HepG2 (cell line): ENCODE data around the gene GUCY2F. TPM values are rescaled to one million over a fixed set of nuclear protein-coding genes. Genes with fewer than 3 reads are reported as not detected.

Experiments
- ATAC-seq: fragments of 200-7000 bp; cut with Tn5 transposase; 3 replicates; pipeline ENCODE4 v1.9.1; 2020; ENCODE audit warnings: mild to moderate bottlenecking, moderate library complexity
- BruUV-seq: library from RNA; stranded (reverse); fragments of 400-500 nt; replicated peaks from 2 replicates; lab custom pipeline; 2021; lab: Mats Ljungman, UMichigan
- CTCF ChIA-PET: fragments of 300-600 bp; formaldehyde crosslinking; extraction: SDS; loops from one replicate; lab custom pipeline; 2021; ENCODE audit warnings: low total read pairs, inconsistent platforms, low intra/inter-chr PET ratio; lab: Yijun Ruan, JAX
- POLR2A ChIA-PET: fragments of 350-600 bp; sonication (Branson Sonifier 250); formaldehyde crosslinking; loops from one replicate; lab custom pipeline; 2020; ENCODE audit warnings: antibody characterized with exemption, inconsistent platforms; lab: Yijun Ruan, JAX
- DNase-seq: peaks from one replicate; pipeline ENCODE4 v3.0.0-alpha.2; 2015; ENCODE audit warnings: low spot score
- FAIRE-seq: peaks from 3 replicates; lab custom pipeline; 2011; peaks lifted over from hg19 to GRCh38; lab: Jason Lieb, UNC
- H2AFZ ChIP-seq: one replicate; pipeline ENCODE4 v1.6.1; 2011; ENCODE audit warnings: low read length, inconsistent platforms
- H3K27ac ChIP-seq: fragments of 300-600 bp; 3 replicates; pipeline ENCODE4 v1.8.0; 2011; ENCODE audit warnings: mixed run types, mild to moderate bottlenecking, mixed read lengths, low read length, inconsistent platforms; ENCODE audit not compliant: insufficient read depth; ENCODE audit errors: extremely low read length
- H3K27me3 ChIP-seq, 2 experiments: fragments of 200-600 bp in 1 of 2; 2 replicates in 1 of 2; 3 replicates in 1 of 2; pipeline versions ENCODE4 v1.6.0 to v1.8.0; 2011; ENCODE audit warnings: low read length in 2 of 2, mild to moderate bottlenecking in 2 of 2, moderate library complexity in 2 of 2, inconsistent platforms in 1 of 2; ENCODE audit not compliant: insufficient read depth in 2 of 2, control insufficient read depth in 1 of 2
- H3K36me3 ChIP-seq, 2 experiments: fragments of 200-600 bp in 1 of 2; replicated peaks in 1 of 2; 2 replicates in 1 of 2; 3 replicates in 1 of 2; pipeline versions ENCODE4 v1.5.1 to v1.8.0; 2011; ENCODE audit warnings: low read length in 2 of 2, inconsistent platforms in 1 of 2; ENCODE audit not compliant: insufficient read depth in 2 of 2, control insufficient read depth in 1 of 2
- H3K4me1 ChIP-seq: 2 replicates; pipeline ENCODE4 v1.5.1; 2012; ENCODE audit warnings: low read length, inconsistent platforms; ENCODE audit not compliant: insufficient read depth
- H3K4me2 ChIP-seq: 2 replicates; pipeline ENCODE4 v1.6.0; 2011; ENCODE audit warnings: low read depth, low read length, inconsistent platforms
- H3K4me3 ChIP-seq, 3 experiments: fragments of 200-600 bp in 1 of 3; sonication (generic), shearing (Covaris generic) in 1 of 3; replicated peaks in 1 of 3; 2 replicates each; pipeline ENCODE4 v1.5.1; 2011 to 2016; ENCODE audit warnings: low read length in 3 of 3, inconsistent platforms in 2 of 3, low read depth in 2 of 3, mild to moderate bottlenecking in 2 of 3, control low read depth in 1 of 3, mixed read lengths in 1 of 3; ENCODE audit not compliant: insufficient read depth in 1 of 3
- H3K79me2 ChIP-seq: one replicate; pipeline ENCODE4 v1.6.1; 2011; ENCODE audit warnings: low read length, inconsistent platforms; ENCODE audit not compliant: insufficient read depth
- H3K9ac ChIP-seq: 2 replicates; pipeline ENCODE4 v1.6.0; 2011; ENCODE audit warnings: mild to moderate bottlenecking, low read depth, low read length, inconsistent platforms; ENCODE audit not compliant: insufficient read depth
- H3K9me3 ChIP-seq: 2 replicates; pipeline ENCODE4 v1.5.1; 2012; ENCODE audit warnings: mild to moderate bottlenecking, low read length
- H4K20me1 ChIP-seq: 2 replicates; pipeline ENCODE4 v1.6.0; 2011; ENCODE audit warnings: inconsistent platforms, mild to moderate bottlenecking, low read length, moderate library complexity; ENCODE audit not compliant: insufficient read depth
- ARID3A ChIP-seq: IDR thresholded peaks from 2 replicates; pipeline ENCODE4 v1.6.1; 2012; ENCODE audit warnings: low read depth, low read length, improper control_type of control experiment
- CTCF ChIP-seq: sonication (generic); formaldehyde crosslinking; IDR thresholded peaks from 2 replicates; pipeline ENCODE4 v1.5.0; 2020; ENCODE audit warnings: mild to moderate bottlenecking, missing genetic modification reagents, moderate library complexity
- HMGXB3 ChIP-seq: sonication (generic); formaldehyde crosslinking; IDR thresholded peaks from 2 replicates; pipeline ENCODE4 v1.4.0; 2020; ENCODE audit warnings: missing genetic modification reagents, borderline replicate concordance
- KDM1A ChIP-seq: IDR thresholded peaks from 2 replicates; pipeline ENCODE4 v1.6.1; 2016; ENCODE audit warnings: missing compliant biosample characterization
- MLX ChIP-seq: IDR thresholded peaks from 2 replicates; pipeline ENCODE4 v1.6.1; 2016
- MLXIP ChIP-seq: sonication (generic); formaldehyde crosslinking; IDR thresholded peaks from 2 replicates; pipeline ENCODE4 v1.9.0; 2021; ENCODE audit warnings: missing genetic modification reagents, borderline replicate concordance
- RAD21 ChIP-seq: fragments of 450-650 bp; formaldehyde crosslinking; IDR thresholded peaks from 2 replicates; pipeline ENCODE4 v1.5.0; 2020; ENCODE audit warnings: mild to moderate bottlenecking
- SMC3 ChIP-seq: IDR thresholded peaks from 2 replicates; pipeline ENCODE4 v1.6.1; 2011; ENCODE audit warnings: low read length, improper control_type of control experiment
- ZBTB38 ChIP-seq: sonication (generic); formaldehyde crosslinking; IDR thresholded peaks from 2 replicates; pipeline ENCODE4 v1.5.1; 2020; ENCODE audit warnings: mild to moderate bottlenecking, missing genetic modification reagents
- ZNF430 ChIP-seq: sonication (generic); formaldehyde crosslinking; IDR thresholded peaks from 2 replicates; pipeline ENCODE4 v1.9.0; 2021; ENCODE audit warnings: mild to moderate bottlenecking, missing genetic modification reagents
- WGBS: methylation state at CpG from one replicate; pipeline ENCODE4 v1.1.6; 2017; ENCODE audit warnings: low lambda C conversion rate; 5-methylcytosine and 5-hydroxymethylcytosine counted together
- in situ Hi-C: cut with HindIII; loops from 2 replicates; pipeline ENCODE4 v1.10.0; 2017; ENCODE audit warnings: low pct_unique_long_range_greater_than_20kb; ENCODE audit not compliant: extremely low pct_ligation_motif_present
- intact Hi-C: fragments of 100-400 bp; cut with micrococcal nuclease; formaldehyde crosslinking; loops from one replicate; pipeline ENCODE4 v1.10.0; 2022; ENCODE audit not compliant: unreplicated experiment
- polyA plus RNA-seq, 8 experiments: library from polyadenylated mRNA; depleted of rRNA in 3 of 8; stranded (reverse) in 7 of 8; unstranded in 1 of 8; fragments of >200 nt; fragmentation: Illumina TruSeq in 4 of 8; extraction: Trizol in 4 of 8; gene quantifications; 2 replicates each; pipeline versions ENCODE4 v1.2.1 to v1.2.3, GENCODE V29; 2011 to 2016; ENCODE audit warnings: low read depth in 4 of 8, missing spikeins in 1 of 8, mixed read lengths in 1 of 8; ENCODE audit not compliant: insufficient read depth in 1 of 8
- total RNA-seq, 5 experiments: library from RNA; depleted of rRNA; stranded (reverse); fragments of >200 nt; fragmentation: Illumina TruSeq; extraction: Trizol; gene quantifications; 2 replicates each; pipeline ENCODE4 v1.2.3, GENCODE V29; 2016; ENCODE audit warnings: low read depth in 1 of 5

Gene GUCY2F
- total and polyA plus RNA-seq, 2 of the 13 experiments (the other 11 are each of a cell fraction or from before 2014, with no cell fraction given) = 0.03 TPM; not detected in 1

GRCh38 chrX:109485470-109486340 is 3.8 kb upstream of the GUCY2F start:
- in situ Hi-C loops = loop anchor here (5.0 kb wide), 1 partner anchor 407 kb away; no protein-coding TSS in a partner anchor
- no peak for TF ChIP-seq MLX (CRISPR knock-in tag)
- no peak for TF ChIP-seq ZBTB38 (CRISPR knock-in tag)
- no peak for TF ChIP-seq KDM1A (CRISPR knock-in tag)
- 0 out of 2 replicates have a peak, but pooled peaks have one; percentile 22 for TF ChIP-seq ARID3A
- TF ChIP-seq MLXIP (CRISPR knock-in tag) = no peak
- peak; percentile 84 for TF ChIP-seq SMC3
- peak; percentile 80 for TF ChIP-seq CTCF
- no peak for TF ChIP-seq HMGXB3
- no peak for TF ChIP-seq ZNF430 (CRISPR knock-in tag)
- peak; percentile 61; the same call in 1 of the 2 replicates for TF ChIP-seq RAD21

More at GRCh38 chrX:109485470-109486340, 3.8 kb upstream of the GUCY2F start:
- DNase-seq = peak; percentile 47
- FAIRE-seq = peak; percentile 81
- Histone ChIP-seq H3K27ac (no peak overlapping the region), H3K27me3 (no peaks in the 10 kb centered on the region), H3K9ac (no peak overlapping the region), H3K4me2 (peak overlapping the region; percentile 23; the same call in 1 of the 2 replicates), H3K9me3 (no peaks in the 10 kb centered on the region), H3K79me2 (no peaks in the 10 kb centered on the region), H3K4me3 (no peak overlapping the region), H3K4me1 (peaks cover 17% of the 10 kb centered on the region), H4K20me1 (no peaks in the 10 kb centered on the region), H3K36me3 (no peaks in the 10 kb centered on the region), H2AFZ (no peak overlapping the region)
- ChIA-PET POLR2A (interaction anchor here (1.0 kb wide), 1 partner anchor 52 kb away, joined by 4 read pairs; the partner anchor contains the start of gene NXT2), CTCF (interaction anchor here (0.7 to 1.9 kb wide), 4 partner anchors 12 to 404 kb away, joined by 4 to 10 read pairs (median 6); no protein-coding TSS in a partner anchor)
- 3% methylated on average over 9 of the region's 9 CpGs for WGBS
- intact Hi-C loops = loop anchor here (2.0 to 5.0 kb wide), 3 partner anchors 141 to 407 kb away; no protein-coding TSS in a partner anchor
- ATAC-seq = no peak; the same call in 2 of the 3 replicates
- no TSS peak for BruUV-seq
